HepG2 (cell line): ENCODE results near the gene APRT. TPM values are rescaled to one million over a fixed set of nuclear protein-coding genes. Genes with fewer than 3 reads are reported as not detected.

Experiments used
- BCL6 ChIP-seq: IDR thresholded peaks from 2 replicates; pipeline ENCODE4 v1.6.1; 2016; ENCODE audit warnings: missing genetic modification reagents, missing compliant biosample characterization
- FOXA3 ChIP-seq: IDR thresholded peaks from 2 replicates; pipeline ENCODE4 v1.6.1; 2016; ENCODE audit warnings: missing genetic modification reagents, missing compliant biosample characterization
- FOXK1 ChIP-seq: sonication (generic); formaldehyde crosslinking; IDR thresholded peaks from 2 replicates; pipeline ENCODE4 v1.4.0; 2020; ENCODE audit warnings: low read depth, missing genetic modification reagents, borderline replicate concordance
- HMGA1 ChIP-seq: sonication (generic); formaldehyde crosslinking; conservative IDR thresholded peaks from 2 replicates; pipeline ENCODE4 v1.4.0; 2020; ENCODE audit warnings: missing genetic modification reagents
- SMARCC2 ChIP-seq: fragments of 450-650 bp; IDR thresholded peaks from 2 replicates; pipeline ENCODE4 v1.6.1; 2017; ENCODE audit warnings: antibody characterized with exemption, mild to moderate bottlenecking
- TRIM24 ChIP-seq: sonication (generic); formaldehyde crosslinking; IDR thresholded peaks from 2 replicates; pipeline ENCODE4 v1.8.0; 2022; ENCODE audit warnings: mild to moderate bottlenecking, missing genetic modification reagents
- ZFP36L1 ChIP-seq: sonication (generic); formaldehyde crosslinking; IDR thresholded peaks from 2 replicates; pipeline ENCODE4 v1.8.0; 2022; ENCODE audit warnings: mild to moderate bottlenecking, missing genetic modification reagents, moderate library complexity
- ZFP41 ChIP-seq: sonication (generic); formaldehyde crosslinking; IDR thresholded peaks from 2 replicates; pipeline ENCODE4 v1.4.0; 2020; ENCODE audit warnings: mild to moderate bottlenecking, missing genetic modification reagents, borderline replicate concordance
- ZNF160 ChIP-seq: sonication (generic); formaldehyde crosslinking; IDR thresholded peaks from 2 replicates; pipeline ENCODE4 v1.8.0; 2022; ENCODE audit warnings: mild to moderate bottlenecking, inconsistent platforms, missing genetic modification reagents
- ZNF44 ChIP-seq: sonication (generic); formaldehyde crosslinking; IDR thresholded peaks from 2 replicates; pipeline ENCODE4 v1.5.1; 2020; ENCODE audit warnings: mild to moderate bottlenecking, missing genetic modification reagents
- ZNF549 ChIP-seq: sonication (generic); formaldehyde crosslinking; IDR thresholded peaks from 2 replicates; pipeline ENCODE4 v1.5.0; 2020; ENCODE audit warnings: missing genetic modification reagents
- ZNF567 ChIP-seq: sonication (generic); formaldehyde crosslinking; IDR thresholded peaks from 2 replicates; pipeline ENCODE4 v1.8.1; 2023; ENCODE audit warnings: mild to moderate bottlenecking, missing genetic modification reagents, borderline replicate concordance
- polyA plus RNA-seq, 8 experiments: library from polyadenylated mRNA; depleted of rRNA in 3 of 8; stranded (reverse) in 7 of 8; unstranded in 1 of 8; fragments of >200 nt; fragmentation: Illumina TruSeq in 4 of 8; extraction: Trizol in 4 of 8; gene quantifications; 2 replicates each; pipeline versions ENCODE4 v1.2.1 to v1.2.3, GENCODE V29; 2011 to 2016; ENCODE audit warnings: low read depth in 4 of 8, missing spikeins in 1 of 8, mixed read lengths in 1 of 8; ENCODE audit not compliant: insufficient read depth in 1 of 8
- total RNA-seq, 5 experiments: library from RNA; depleted of rRNA; stranded (reverse); fragments of >200 nt; fragmentation: Illumina TruSeq; extraction: Trizol; gene quantifications; 2 replicates each; pipeline ENCODE4 v1.2.3, GENCODE V29; 2016; ENCODE audit warnings: low read depth in 1 of 5
- TF ChIP-seq, protein P1 (sequence below): IDR thresholded peaks from 2 replicates; pipeline ENCODE4 v1.6.1; 2018; ENCODE audit warnings: missing genetic modification reagents, mild to moderate bottlenecking, missing compliant biosample characterization
- TF ChIP-seq, protein P2 (sequence below): sonication (generic); formaldehyde crosslinking; IDR thresholded peaks from 2 replicates; pipeline ENCODE4 v1.5.1; 2020; ENCODE audit warnings: missing genetic modification reagents, mild to moderate bottlenecking, borderline replicate concordance
- TF ChIP-seq, protein P3 (sequence below): sonication (generic); formaldehyde crosslinking; IDR thresholded peaks from 2 replicates; pipeline ENCODE4 v1.4.0; 2020; ENCODE audit warnings: mild to moderate bottlenecking, missing genetic modification reagents
- TF ChIP-seq, protein P4 (sequence below): sonication (generic); formaldehyde crosslinking; IDR thresholded peaks from 2 replicates; pipeline ENCODE4 v1.5.0; 2020; ENCODE audit warnings: mild to moderate bottlenecking, missing genetic modification reagents, borderline replicate concordance
- TF ChIP-seq, protein P5 (sequence below): sonication (generic); formaldehyde crosslinking; IDR thresholded peaks from 2 replicates; pipeline ENCODE4 v1.5.0; 2020; ENCODE audit warnings: missing genetic modification reagents, mild to moderate bottlenecking, borderline replicate concordance
- TF ChIP-seq, protein P6 (sequence below): sonication (generic); formaldehyde crosslinking; IDR thresholded peaks from 2 replicates; pipeline ENCODE4 v1.4.0; 2020; ENCODE audit warnings: missing genetic modification reagents

Gene APRT
- total and polyA plus RNA-seq, 2 of the 13 experiments (the other 11 are each of a cell fraction or from before 2014, with no cell fraction given): 155 to 242 TPM

DNA sequence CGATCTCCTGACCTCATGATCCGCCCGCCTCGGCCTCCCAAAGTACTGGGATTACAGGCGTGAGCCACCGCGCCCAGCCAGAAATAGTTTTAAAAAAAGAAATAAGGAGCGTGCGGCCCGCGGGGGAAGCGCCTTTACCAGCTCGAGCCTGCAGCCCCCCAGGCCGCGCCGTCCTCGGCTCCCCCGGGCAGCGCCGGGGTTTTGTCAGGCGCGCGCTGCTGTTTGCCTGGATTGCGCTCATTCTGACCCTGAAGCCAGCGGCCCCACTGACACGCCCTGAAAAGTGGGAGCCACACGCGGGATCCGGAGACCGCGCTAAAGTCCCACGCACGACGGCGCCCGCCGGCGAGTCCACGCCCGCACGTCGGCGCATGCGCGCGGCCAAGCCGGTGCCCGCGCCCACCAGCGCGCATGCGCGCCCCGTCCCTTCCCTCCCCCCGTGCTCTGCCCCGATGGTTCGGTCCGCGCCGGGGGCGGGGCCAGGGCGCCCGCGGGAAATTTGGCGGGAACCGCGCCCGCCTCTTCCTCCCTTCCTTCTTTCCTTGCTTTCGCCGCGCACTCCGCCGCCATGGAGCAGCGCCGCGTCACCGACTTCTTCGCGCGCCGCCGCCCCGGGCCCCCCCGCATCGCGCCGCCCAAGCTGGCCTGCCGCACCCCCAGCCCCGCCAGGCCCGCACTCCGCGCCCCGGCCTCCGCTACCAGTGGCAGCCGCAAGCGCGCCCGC is 8.3 kb downstream of the APRT start, which contains the start of gene CDT1 (continued):
- TF ChIP-seq, protein P1, sequence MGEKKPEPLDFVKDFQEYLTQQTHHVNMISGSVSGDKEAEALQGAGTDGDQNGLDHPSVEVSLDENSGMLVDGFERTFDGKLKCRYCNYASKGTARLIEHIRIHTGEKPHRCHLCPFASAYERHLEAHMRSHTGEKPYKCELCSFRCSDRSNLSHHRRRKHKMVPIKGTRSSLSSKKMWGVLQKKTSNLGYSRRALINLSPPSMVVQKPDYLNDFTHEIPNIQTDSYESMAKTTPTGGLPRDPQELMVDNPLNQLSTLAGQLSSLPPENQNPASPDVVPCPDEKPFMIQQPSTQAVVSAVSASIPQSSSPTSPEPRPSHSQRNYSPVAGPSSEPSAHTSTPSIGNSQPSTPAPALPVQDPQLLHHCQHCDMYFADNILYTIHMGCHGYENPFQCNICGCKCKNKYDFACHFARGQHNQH: peak; percentile 50; the same call in 1 of the 2 replicates
- TF ChIP-seq HMGA1 (no peak), ZNF160 (CRISPR knock-in tag) (no peak), TRIM24 (CRISPR knock-in tag) (no peak), FOXK1 (CRISPR knock-in tag) (peak; percentile 40; the same call in 1 of the 2 replicates), ZNF567 (CRISPR knock-in tag) (peak; percentile 43; the same call in 1 of the 2 replicates), ZNF44 (CRISPR knock-in tag) (no peak), ZNF549 (CRISPR knock-in tag) (0 out of 2 replicates have a peak, but pooled peaks have one; percentile 47), FOXA3 (CRISPR knock-in tag) (0 out of 2 replicates have a peak, but pooled peaks have one; percentile 17), SMARCC2 (no peak), ZFP36L1 (CRISPR knock-in tag) (peak; percentile 85; the same call in 1 of the 2 replicates), ZFP41 (no peak; the same call in 1 of the 2 replicates), BCL6 (no peak)
- TF ChIP-seq, protein P2, sequence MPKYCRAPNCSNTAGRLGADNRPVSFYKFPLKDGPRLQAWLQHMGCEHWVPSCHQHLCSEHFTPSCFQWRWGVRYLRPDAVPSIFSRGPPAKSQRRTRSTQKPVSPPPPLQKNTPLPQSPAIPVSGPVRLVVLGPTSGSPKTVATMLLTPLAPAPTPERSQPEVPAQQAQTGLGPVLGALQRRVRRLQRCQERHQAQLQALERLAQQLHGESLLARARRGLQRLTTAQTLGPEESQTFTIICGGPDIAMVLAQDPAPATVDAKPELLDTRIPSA (CRISPR knock-in tag): no peak
- TF ChIP-seq, protein P3, sequence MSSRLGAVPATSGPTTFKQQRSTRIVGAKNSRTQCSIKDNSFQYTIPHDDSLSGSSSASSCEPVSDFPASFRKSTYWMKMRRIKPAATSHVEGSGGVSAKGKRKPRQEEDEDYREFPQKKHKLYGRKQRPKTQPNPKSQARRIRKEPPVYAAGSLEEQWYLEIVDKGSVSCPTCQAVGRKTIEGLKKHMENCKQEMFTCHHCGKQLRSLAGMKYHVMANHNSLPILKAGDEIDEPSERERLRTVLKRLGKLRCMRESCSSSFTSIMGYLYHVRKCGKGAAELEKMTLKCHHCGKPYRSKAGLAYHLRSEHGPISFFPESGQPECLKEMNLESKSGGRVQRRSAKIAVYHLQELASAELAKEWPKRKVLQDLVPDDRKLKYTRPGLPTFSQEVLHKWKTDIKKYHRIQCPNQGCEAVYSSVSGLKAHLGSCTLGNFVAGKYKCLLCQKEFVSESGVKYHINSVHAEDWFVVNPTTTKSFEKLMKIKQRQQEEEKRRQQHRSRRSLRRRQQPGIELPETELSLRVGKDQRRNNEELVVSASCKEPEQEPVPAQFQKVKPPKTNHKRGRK (CRISPR knock-in tag): no peak
- TF ChIP-seq, protein P4, sequence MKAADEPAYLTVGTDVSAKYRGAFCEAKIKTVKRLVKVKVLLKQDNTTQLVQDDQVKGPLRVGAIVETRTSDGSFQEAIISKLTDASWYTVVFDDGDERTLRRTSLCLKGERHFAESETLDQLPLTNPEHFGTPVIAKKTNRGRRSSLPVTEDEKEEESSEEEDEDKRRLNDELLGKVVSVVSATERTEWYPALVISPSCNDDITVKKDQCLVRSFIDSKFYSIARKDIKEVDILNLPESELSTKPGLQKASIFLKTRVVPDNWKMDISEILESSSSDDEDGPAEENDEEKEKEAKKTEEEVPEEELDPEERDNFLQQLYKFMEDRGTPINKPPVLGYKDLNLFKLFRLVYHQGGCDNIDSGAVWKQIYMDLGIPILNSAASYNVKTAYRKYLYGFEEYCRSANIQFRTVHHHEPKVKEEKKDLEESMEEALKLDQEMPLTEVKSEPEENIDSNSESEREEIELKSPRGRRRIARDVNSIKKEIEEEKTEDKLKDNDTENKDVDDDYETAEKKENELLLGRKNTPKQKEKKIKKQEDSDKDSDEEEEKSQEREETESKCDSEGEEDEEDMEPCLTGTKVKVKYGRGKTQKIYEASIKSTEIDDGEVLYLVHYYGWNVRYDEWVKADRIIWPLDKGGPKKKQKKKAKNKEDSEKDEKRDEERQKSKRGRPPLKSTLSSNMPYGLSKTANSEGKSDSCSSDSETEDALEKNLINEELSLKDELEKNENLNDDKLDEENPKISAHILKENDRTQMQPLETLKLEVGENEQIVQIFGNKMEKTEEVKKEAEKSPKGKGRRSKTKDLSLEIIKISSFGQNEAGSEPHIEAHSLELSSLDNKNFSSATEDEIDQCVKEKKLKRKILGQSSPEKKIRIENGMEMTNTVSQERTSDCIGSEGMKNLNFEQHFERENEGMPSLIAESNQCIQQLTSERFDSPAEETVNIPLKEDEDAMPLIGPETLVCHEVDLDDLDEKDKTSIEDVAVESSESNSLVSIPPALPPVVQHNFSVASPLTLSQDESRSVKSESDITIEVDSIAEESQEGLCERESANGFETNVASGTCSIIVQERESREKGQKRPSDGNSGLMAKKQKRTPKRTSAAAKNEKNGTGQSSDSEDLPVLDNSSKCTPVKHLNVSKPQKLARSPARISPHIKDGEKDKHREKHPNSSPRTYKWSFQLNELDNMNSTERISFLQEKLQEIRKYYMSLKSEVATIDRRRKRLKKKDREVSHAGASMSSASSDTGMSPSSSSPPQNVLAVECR: peak; percentile 74; the same call in 1 of the 2 replicates
- TF ChIP-seq, protein P5, sequence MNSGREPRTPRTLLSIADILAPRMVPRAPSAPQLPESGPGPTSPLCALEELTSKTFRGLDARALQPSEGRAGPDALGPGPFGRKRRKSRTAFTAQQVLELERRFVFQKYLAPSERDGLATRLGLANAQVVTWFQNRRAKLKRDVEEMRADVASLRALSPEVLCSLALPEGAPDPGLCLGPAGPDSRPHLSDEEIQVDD: peak; percentile 28; the same call in 1 of the 2 replicates
- TF ChIP-seq, protein P6, sequence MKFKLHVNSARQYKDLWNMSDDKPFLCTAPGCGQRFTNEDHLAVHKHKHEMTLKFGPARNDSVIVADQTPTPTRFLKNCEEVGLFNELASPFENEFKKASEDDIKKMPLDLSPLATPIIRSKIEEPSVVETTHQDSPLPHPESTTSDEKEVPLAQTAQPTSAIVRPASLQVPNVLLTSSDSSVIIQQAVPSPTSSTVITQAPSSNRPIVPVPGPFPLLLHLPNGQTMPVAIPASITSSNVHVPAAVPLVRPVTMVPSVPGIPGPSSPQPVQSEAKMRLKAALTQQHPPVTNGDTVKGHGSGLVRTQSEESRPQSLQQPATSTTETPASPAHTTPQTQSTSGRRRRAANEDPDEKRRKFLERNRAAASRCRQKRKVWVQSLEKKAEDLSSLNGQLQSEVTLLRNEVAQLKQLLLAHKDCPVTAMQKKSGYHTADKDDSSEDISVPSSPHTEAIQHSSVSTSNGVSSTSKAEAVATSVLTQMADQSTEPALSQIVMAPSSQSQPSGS (CRISPR knock-in tag): peak; percentile 50; the same call in 1 of the 2 replicates
